Endothelial cell (in vitro differentiated cells): Measurements from ENCODE around the gene TIMP2. TPM values are rescaled to one million over a fixed set of nuclear protein-coding genes. Genes with fewer than 3 reads are reported as not detected.

ENCODE experiments used
- DNase-seq: peaks from one replicate; pipeline ENCODE4 v3.0.0; 2021; ENCODE audit warnings: low spot score
- H3K27ac Mint-ChIP-seq: one replicate; pipeline ENCODE4 v1.8.0; 2021; ENCODE audit warnings: mixed read lengths, inconsistent platforms; ENCODE audit not compliant: unreplicated experiment
- H3K27me3 Mint-ChIP-seq: one replicate; pipeline ENCODE4 v1.8.0; 2021; ENCODE audit warnings: mild to moderate bottlenecking, moderate library complexity, mixed read lengths, inconsistent platforms; ENCODE audit not compliant: unreplicated experiment
- H3K36me3 Mint-ChIP-seq: one replicate; pipeline ENCODE4 v1.8.0; 2021; ENCODE audit warnings: mild to moderate bottlenecking, low read depth, mixed read lengths, inconsistent platforms; ENCODE audit not compliant: unreplicated experiment
- H3K4me1 Mint-ChIP-seq: one replicate; pipeline ENCODE4 v1.8.0; 2021; ENCODE audit warnings: mild to moderate bottlenecking, mixed read lengths, inconsistent platforms; ENCODE audit not compliant: unreplicated experiment
- H3K4me3 Mint-ChIP-seq: one replicate; pipeline ENCODE4 v1.8.0; 2021; ENCODE audit warnings: mild to moderate bottlenecking, mixed read lengths, inconsistent platforms; ENCODE audit not compliant: unreplicated experiment
- H3K9me3 Mint-ChIP-seq: one replicate; pipeline ENCODE4 v1.8.0; 2021; ENCODE audit warnings: mixed read lengths, inconsistent platforms; ENCODE audit not compliant: unreplicated experiment
- CTCF ChIP-seq: fragments of 200-600 bp; sonication (generic); IDR thresholded peaks from one replicate; pipeline ENCODE4 v1.5.0; 2021; ENCODE audit warnings: antibody characterized with exemption; ENCODE audit not compliant: unreplicated experiment
- total RNA-seq: library from RNA; stranded (reverse); fragmentation: NEBNext Ultra II Directional; extraction: Animal tissue kit (Norgen Biotek cat#: 25700); gene quantifications from one replicate; pipeline ENCODE4 v1.2.1, GENCODE V29; 2021; ENCODE audit not compliant: unreplicated experiment

Gene TIMP2
- total RNA-seq, 1 donor from 2014 or later, result 41.5 TPM

- H3K4me1 Mint-ChIP-seq, result peaks cover 42% of the 10 kb centered on the region
- peaks cover 51% of the 10 kb centered on the region for H3K36me3 Mint-ChIP-seq
- H3K9me3 Mint-ChIP-seq, result no peaks in the 10 kb centered on the region
- peak overlapping the region; percentile 98 for H3K27ac Mint-ChIP-seq
- H3K4me3 Mint-ChIP-seq, result no peak overlapping the region
- no peak for DNase-seq
- TF ChIP-seq CTCF, result no peak
- H3K27me3 Mint-ChIP-seq, result peaks cover 5% of the 10 kb centered on the region
Measured at GRCh38 chr17:78819806-78820792, 105.1 kb downstream of the TIMP2 start.

GRCh38 chr17:78819402-78819801, 105.8 kb downstream of the TIMP2 start:
- no peak for TF ChIP-seq CTCF
- Mint-ChIP-seq H3K4me1 (peaks cover 42% of the 10 kb centered on the region), H3K27ac (peak overlapping the region; percentile 98), H3K4me3 (peak overlapping the region; percentile 2), H3K36me3 (peaks cover 46% of the 10 kb centered on the region), H3K27me3 (peaks cover 5% of the 10 kb centered on the region), H3K9me3 (no peaks in the 10 kb centered on the region)
- no peak for DNase-seq

- Mint-ChIP-seq H3K9me3 (no peaks in the 10 kb centered on the region), H3K27me3 (peaks cover under 1% of the 10 kb centered on the region), H3K4me3 (peak overlapping the region; percentile 2), H3K27ac (peak overlapping the region; percentile 98), H3K36me3 (peaks cover 46% of the 10 kb centered on the region), H3K4me1 (peaks cover 42% of the 10 kb centered on the region)
- no peak for TF ChIP-seq CTCF
- peak; percentile 55 for DNase-seq
Measured at GRCh38 chr17:78818932-78819331, 106.3 kb downstream of the TIMP2 start.

GRCh38 chr17:78818152-78818846, 106.9 kb downstream of the TIMP2 start:
- TF ChIP-seq CTCF, result no peak
- peaks cover 46% of the 10 kb centered on the region for H3K36me3 Mint-ChIP-seq
- DNase-seq, result no peak
- H3K4me1 Mint-ChIP-seq, result peaks cover 38% of the 10 kb centered on the region
- no peaks in the 10 kb centered on the region for H3K27me3 Mint-ChIP-seq
- H3K9me3 Mint-ChIP-seq, result no peaks in the 10 kb centered on the region
- H3K27ac Mint-ChIP-seq, result peak overlapping the region; percentile 98
- peak overlapping the region; percentile 2 for H3K4me3 Mint-ChIP-seq

- peak overlapping the region; percentile 3 for H3K4me3 Mint-ChIP-seq
- H3K9me3 Mint-ChIP-seq, result no peaks in the 10 kb centered on the region
- H3K27ac Mint-ChIP-seq, result peak overlapping the region; percentile 70
- no peak for TF ChIP-seq CTCF
- peaks cover 37% of the 10 kb centered on the region for H3K36me3 Mint-ChIP-seq
- H3K4me1 Mint-ChIP-seq, result peaks cover 30% of the 10 kb centered on the region
- DNase-seq, result no peak
- peaks cover 2% of the 10 kb centered on the region for H3K27me3 Mint-ChIP-seq
Measured at GRCh38 chr17:78817123-78817522, 108.1 kb downstream of the TIMP2 start.
